K562 (cell line): ENCODE measurements around the gene KMT2E. TPM values are rescaled to one million over a fixed set of nuclear protein-coding genes. Genes with fewer than 3 reads are reported as not detected.

Experiments used
- BRCA1 ChIP-seq, 2 experiments: fragments of 450-650 bp in 1 of 2; sonication (generic) in 1 of 2; formaldehyde crosslinking in 1 of 2; IDR thresholded peaks; 2 replicates each; pipeline versions ENCODE4 v1.5.0 to v1.6.1; 2017 to 2020; ENCODE audit warnings: mild to moderate bottlenecking in 1 of 2, missing genetic modification reagents in 1 of 2
- CC2D1A ChIP-seq: fragments of 450-650 bp; IDR thresholded peaks from 2 replicates; pipeline ENCODE4 v1.6.1; 2017; ENCODE audit warnings: mild to moderate bottlenecking
- DMBX1 ChIP-seq: fragments of 250-450 bp; sonication (Bioruptor Pico); IDR thresholded peaks from 2 replicates; pipeline ENCODE4 v1.8.0; 2022; ENCODE audit warnings: inconsistent platforms, mild to moderate bottlenecking, moderate library complexity, borderline replicate concordance
- HOXB6 ChIP-seq: fragments of 250-450 bp; sonication (Bioruptor Pico); IDR thresholded peaks from 2 replicates; pipeline ENCODE4 v1.5.1; 2022; ENCODE audit warnings: mild to moderate bottlenecking, borderline replicate concordance
- KHSRP ChIP-seq: fragments of 450-650 bp; IDR thresholded peaks from 2 replicates; pipeline ENCODE4 v1.6.1; 2017
- L3MBTL2 ChIP-seq: fragments of 450-650 bp; IDR thresholded peaks from 2 replicates; pipeline ENCODE4 v1.6.1; 2016; ENCODE audit warnings: mild to moderate bottlenecking, moderate library complexity
- PURB ChIP-seq: sonication (generic); formaldehyde crosslinking; IDR thresholded peaks from 2 replicates; pipeline ENCODE4 v1.9.0; 2021; ENCODE audit warnings: low read depth, mild to moderate bottlenecking, missing genetic modification reagents
- ZBTB5 ChIP-seq: fragments of 450-650 bp; IDR thresholded peaks from 2 replicates; pipeline ENCODE4 v1.6.1; 2017; ENCODE audit warnings: antibody characterized with exemption
- polyA plus RNA-seq, 8 experiments: library from polyadenylated mRNA; depleted of rRNA in 4 of 8; stranded (reverse) in 5 of 8; unstranded in 3 of 8; fragments of >200 nt; fragmentation: Nextera tagmentation in 2 of 8; fragmentation: Illumina TruSeq in 1 of 8; extraction: Ambion mirVana in 2 of 8; extraction: Trizol in 1 of 8; gene quantifications; 2 replicates each; pipeline versions ENCODE4 v1.2.1 to v1.2.3, GENCODE V29; 2011 to 2014; ENCODE audit warnings: inconsistent platforms in 1 of 8, missing spikeins in 1 of 8
- total RNA-seq, 7 experiments: library from RNA; depleted of rRNA in 6 of 7; stranded (reverse); fragments of >200 nt in 6 of 7; fragmentation: Illumina TruSeq in 2 of 7; extraction: Trizol in 2 of 7; gene quantifications; 2 replicates each; pipeline versions ENCODE4 v1.2.1 to v1.2.3, GENCODE V29; 2011 to 2021; ENCODE audit warnings: low replicate concordance in 1 of 7
- TF ChIP-seq, protein P1 (sequence below), 2 experiments: fragments of 450-650 bp; IDR thresholded peaks; 2 replicates each; pipeline ENCODE4 v1.6.1; 2016; ENCODE audit warnings: mild to moderate bottlenecking in 2 of 2, borderline replicate concordance in 1 of 2, low read depth in 1 of 2, moderate library complexity in 1 of 2

KMT2E gene
- total and polyA plus RNA-seq, 9 of the 15 experiments (the other 6 are each of a cell fraction or from before 2014, with no cell fraction given): 8.9 to 55.3 (median 38.1) TPM

DNA sequence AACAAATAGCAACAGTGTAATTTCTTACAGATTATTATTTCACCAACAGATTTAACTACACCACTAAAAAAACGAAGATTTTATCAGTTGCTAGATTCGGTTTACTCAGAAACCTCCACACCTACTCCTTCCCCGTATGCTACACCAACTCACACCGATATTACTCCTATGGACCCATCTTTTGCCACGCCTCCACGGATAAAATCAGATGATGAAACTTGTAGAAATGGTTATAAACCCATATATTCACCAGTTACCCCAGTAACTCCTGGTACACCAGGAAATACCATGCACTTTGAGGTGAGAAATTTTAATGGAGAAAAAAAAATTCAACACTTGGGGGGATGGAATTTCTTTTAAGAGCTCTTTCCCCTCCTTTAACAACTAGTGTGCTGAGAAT is 92.5 kb downstream of the KMT2E start (continued):
- TF ChIP-seq, protein P1, sequence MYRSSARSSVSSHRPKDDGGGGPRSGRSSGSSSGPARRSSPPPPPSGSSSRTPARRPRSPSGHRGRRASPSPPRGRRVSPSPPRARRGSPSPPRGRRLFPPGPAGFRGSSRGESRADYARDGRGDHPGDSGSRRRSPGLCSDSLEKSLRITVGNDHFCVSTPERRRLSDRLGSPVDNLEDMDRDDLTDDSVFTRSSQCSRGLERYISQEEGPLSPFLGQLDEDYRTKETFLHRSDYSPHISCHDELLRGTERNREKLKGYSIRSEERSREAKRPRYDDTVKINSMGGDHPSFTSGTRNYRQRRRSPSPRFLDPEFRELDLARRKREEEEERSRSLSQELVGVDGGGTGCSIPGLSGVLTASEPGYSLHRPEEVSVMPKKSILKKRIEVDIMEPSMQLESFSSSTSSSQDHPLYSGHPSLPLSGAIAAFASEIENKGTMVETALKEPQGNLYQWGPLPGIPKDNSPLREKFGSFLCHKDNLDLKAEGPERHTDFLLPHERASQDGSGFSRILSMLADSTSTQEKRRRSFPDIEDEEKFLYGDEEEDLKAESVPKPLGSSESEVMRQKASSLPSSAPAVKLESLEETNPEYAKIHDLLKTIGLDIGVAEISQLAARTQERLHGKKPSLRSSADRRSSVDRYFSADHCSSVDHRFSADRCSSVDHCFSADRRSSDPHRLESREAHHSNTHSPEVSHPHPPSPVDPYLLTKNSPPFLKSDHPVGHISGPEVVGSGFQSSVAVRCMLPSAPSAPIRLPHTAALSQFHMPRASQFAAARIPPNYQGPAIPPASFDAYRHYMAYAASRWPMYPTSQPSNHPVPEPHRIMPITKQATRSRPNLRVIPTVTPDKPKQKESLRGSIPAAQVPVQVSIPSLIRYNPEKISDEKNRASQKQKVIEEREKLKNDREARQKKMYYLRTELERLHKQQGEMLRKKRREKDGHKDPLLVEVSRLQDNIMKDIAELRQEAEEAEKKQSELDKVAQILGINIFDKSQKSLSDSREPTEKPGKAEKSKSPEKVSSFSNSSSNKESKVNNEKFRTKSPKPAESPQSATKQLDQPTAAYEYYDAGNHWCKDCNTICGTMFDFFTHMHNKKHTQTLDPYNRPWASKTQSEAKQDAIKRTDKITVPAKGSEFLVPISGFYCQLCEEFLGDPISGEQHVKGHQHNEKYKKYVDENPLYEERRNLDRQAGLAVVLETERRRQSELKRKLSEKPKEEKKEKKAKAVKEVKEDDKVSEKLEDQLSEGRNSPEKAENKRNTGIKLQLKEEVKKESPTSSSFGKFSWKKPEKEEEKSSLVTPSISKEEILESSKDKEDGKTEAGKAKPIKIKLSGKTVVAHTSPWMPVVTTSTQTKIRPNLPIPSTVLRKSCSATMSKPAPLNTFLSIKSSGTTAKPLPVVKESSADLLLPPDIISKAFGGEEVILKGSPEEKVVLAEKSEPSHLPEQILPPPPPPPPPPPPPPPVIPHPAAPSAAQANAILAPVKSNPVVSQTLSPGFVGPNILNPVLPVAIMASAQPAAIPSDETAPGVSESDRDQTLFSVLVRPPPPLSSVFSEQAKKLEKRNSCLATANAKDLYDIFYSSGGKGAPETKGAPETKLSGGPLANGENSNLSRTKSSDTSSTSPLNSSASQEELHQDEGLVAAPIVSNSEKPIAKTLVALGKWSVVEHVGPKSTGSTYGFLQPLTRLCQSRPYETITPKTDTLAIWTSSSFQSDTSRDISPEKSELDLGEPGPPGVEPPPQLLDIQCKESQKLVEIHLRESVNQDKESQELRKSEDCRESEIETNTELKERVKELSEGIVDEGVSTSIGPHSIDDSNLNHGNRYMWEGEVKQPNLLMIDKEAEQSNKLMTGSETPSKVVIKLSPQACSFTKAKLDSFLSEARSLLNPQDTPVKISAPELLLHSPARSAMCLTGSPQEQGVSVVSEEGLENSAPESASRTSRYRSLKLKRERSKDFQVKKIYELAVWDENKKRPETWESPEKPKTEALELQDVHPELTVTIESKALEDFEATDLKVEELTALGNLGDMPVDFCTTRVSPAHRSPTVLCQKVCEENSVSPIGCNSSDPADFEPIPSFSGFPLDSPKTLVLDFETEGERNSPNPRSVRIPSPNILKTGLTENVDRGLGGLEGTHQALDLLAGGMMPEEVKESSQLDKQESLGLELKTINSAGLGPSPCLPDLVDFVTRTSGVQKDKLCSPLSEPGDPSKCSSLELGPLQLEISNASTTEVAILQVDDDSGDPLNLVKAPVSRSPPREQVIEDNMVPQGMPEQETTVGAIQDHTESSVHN (IDR thresholded peaks at IDR 0.05; ENCODE audit: borderline replicate concordance in 1 of 2, low read depth in 1 of 2): 0 out of 4 replicates have a peak, but pooled peaks of 1 of the 2 experiments have one; percentile 34
- TF ChIP-seq KHSRP (no peak), PURB (CRISPR knock-in tag) (no peak), L3MBTL2 (peak; percentile 25; the same call in 1 of the 2 replicates), HOXB6 (CRISPR knock-in tag) (no peak), ZBTB5 (no peak), BRCA1 (IDR thresholded peaks at IDR 0.05) (no peak), BRCA1 (CRISPR knock-in tag; IDR thresholded peaks at IDR 0.05) (no peak), CC2D1A (peak; percentile 63; the same call in 1 of the 2 replicates), DMBX1 (0 out of 2 replicates have a peak, but pooled peaks have one; percentile 47)
- TF ChIP-seq, all 486 proteins: peak for 31
